Peyer's patch (tissue), 4 donors: ENCODE measurements around the gene IP6K1.
"Not testable (repeated sequence)": the region's sequence is repeated elsewhere in the genome, so short reads cannot be mapped to it uniquely, and the experiment has no call there.

Experiments used
- CTCF ChIP-seq, 6 experiments: fragments of 450-650 bp in 4 of 6; fragments of 200-600 bp in 2 of 6; sonication (generic) in 1 of 6; IDR thresholded peaks; one replicate each; pipeline ENCODE4 v1.5.1; 2017 to 2019; ENCODE audit warnings: antibody characterized with exemption in 6 of 6, mild to moderate bottlenecking in 3 of 6, moderate library complexity in 1 of 6
- POLR2A ChIP-seq, 2 donors: fragments of 450-650 bp; IDR thresholded peaks; one replicate each; pipeline ENCODE4 v1.5.1; 2017; ENCODE audit warnings: antibody characterized with exemption in 2 of 2, mild to moderate bottlenecking in 2 of 2, moderate library complexity in 2 of 2

GRCh38 chr3:49686769-49687423, 99.4 kb downstream of the IP6K1 start:
- TF ChIP-seq CTCF, POLR2A (IDR thresholded peaks at IDR 0.05): not testable (repeated sequence)
